DND-41 (cell line): ENCODE data around the gene OSBPL8.

Source experiments
- EZH2 ChIP-seq: IDR thresholded peaks from 3 replicates; pipeline ENCODE4 v1.6.1; 2012; ENCODE audit warnings: borderline replicate concordance, low read depth, mild to moderate bottlenecking, moderate library complexity, low read length, inconsistent platforms; ENCODE audit not compliant: severe bottlenecking
- TF ChIP-seq, protein P1 (sequence below): IDR thresholded peaks from 2 replicates; pipeline ENCODE4 v1.5.1; 2012; ENCODE audit warnings: borderline replicate concordance, low read length, moderate library complexity, mild to moderate bottlenecking; ENCODE audit not compliant: poor library complexity, severe bottlenecking; ENCODE audit errors: extremely low read depth

DNA sequence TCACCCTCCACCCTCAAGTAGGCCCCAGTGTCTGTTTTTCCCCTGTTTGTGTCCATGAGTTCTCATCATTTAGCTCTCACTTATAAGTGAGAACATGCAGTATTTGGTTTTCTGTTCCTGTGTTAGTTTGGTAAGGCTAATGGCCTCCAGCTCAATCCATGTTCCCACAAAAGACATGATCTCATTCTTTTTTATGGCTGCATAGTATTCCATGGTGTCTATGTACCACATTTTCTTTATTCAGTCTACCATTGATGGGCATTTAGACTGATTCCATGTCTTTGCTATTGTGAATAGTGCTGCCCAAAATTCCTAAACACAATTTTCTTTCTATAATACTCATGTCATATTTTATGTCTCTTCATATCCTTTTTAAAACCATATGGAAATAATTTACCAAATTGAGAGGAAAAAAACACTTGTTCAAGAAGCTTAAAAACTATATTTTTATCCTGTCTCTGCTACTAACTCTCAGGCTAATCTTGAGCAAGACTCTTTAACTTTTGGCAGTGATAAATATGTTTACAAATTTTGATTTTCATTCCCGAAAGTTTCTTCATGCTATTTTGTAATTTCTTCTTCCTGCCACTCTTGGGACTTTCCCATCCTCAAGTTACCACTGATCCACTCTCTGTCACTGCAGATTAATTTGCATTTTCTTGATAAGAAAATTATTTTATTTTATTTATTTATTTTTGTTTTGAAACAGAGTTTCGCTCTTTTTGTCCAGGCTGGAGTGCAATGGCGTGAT lies 28.0 kb upstream of the OSBPL8 start:
- TF ChIP-seq, protein P1, sequence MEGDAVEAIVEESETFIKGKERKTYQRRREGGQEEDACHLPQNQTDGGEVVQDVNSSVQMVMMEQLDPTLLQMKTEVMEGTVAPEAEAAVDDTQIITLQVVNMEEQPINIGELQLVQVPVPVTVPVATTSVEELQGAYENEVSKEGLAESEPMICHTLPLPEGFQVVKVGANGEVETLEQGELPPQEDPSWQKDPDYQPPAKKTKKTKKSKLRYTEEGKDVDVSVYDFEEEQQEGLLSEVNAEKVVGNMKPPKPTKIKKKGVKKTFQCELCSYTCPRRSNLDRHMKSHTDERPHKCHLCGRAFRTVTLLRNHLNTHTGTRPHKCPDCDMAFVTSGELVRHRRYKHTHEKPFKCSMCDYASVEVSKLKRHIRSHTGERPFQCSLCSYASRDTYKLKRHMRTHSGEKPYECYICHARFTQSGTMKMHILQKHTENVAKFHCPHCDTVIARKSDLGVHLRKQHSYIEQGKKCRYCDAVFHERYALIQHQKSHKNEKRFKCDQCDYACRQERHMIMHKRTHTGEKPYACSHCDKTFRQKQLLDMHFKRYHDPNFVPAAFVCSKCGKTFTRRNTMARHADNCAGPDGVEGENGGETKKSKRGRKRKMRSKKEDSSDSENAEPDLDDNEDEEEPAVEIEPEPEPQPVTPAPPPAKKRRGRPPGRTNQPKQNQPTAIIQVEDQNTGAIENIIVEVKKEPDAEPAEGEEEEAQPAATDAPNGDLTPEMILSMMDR, result no peak
- no peak for TF ChIP-seq EZH2
